Measurements from ENCODE around the gene ABCA3. TPM values are rescaled to one million over a fixed set of nuclear protein-coding genes. Genes with fewer than 3 reads are reported as not detected.

The ABCA3 gene
- total RNA-seq, 2 donors from 2014 or later = 1.3 to 4.6 TPM

- Histone ChIP-seq H3K4me3 (no peak overlapping the region), H3K9me3 (no peaks in the 10 kb centered on the region), H3K27me3 (peaks cover 5% of the 10 kb centered on the region), H3K9ac (ENCODE audit: low read depth in 2 of 2, low read length in 2 of 2) (no peak overlapping the region), H3K4me1 (peaks cover 4% of the 10 kb centered on the region), H3K36me3 (peaks cover 34% of the 10 kb centered on the region), H3K27ac (no peak overlapping the region)
- no peak for DNase-seq
- TF ChIP-seq CTCF (IDR thresholded peaks at IDR 0.05) = no peak
- intact Hi-C loops (cut with DNase I) = no loop called here
Measured at GRCh38 chr16:2231016-2231931, 109.3 kb downstream of the ABCA3 start.

GRCh38 chr16:2230376-2230775 is 110.2 kb downstream of the ABCA3 start:
- no peaks in the 10 kb centered on the region for H3K4me1 ChIP-seq
- intact Hi-C loops (cut with DNase I) = no loop called here
- H3K27ac ChIP-seq = no peak overlapping the region
- no peak overlapping the region for H3K9ac ChIP-seq (ENCODE audit: low read depth in 2 of 2, low read length in 2 of 2)
- no peak for DNase-seq
- TF ChIP-seq CTCF (IDR thresholded peaks at IDR 0.05) = no peak
- H3K4me3 ChIP-seq = no peak overlapping the region
- no peaks in the 10 kb centered on the region for H3K9me3 ChIP-seq
- H3K27me3 ChIP-seq = no peaks in the 10 kb centered on the region
- peaks cover 34% of the 10 kb centered on the region for H3K36me3 ChIP-seq

GRCh38 chr16:2229632-2230250 is 110.8 kb downstream of the ABCA3 start:
- Histone ChIP-seq H3K27ac (no peak overlapping the region), H3K4me3 (no peak overlapping the region), H3K36me3 (peaks cover 32% of the 10 kb centered on the region), H3K27me3 (no peaks in the 10 kb centered on the region), H3K9me3 (no peaks in the 10 kb centered on the region), H3K9ac (ENCODE audit: low read depth in 2 of 2, low read length in 2 of 2) (no peak overlapping the region), H3K4me1 (no peaks in the 10 kb centered on the region)
- TF ChIP-seq CTCF (IDR thresholded peaks at IDR 0.05) = no peak
- no peak for DNase-seq
- intact Hi-C loops (cut with DNase I) = no loop called here

GRCh38 chr16:2229091-2229490 is 111.4 kb downstream of the ABCA3 start:
- no peaks in the 10 kb centered on the region for H3K9me3 ChIP-seq
- no peak for DNase-seq
- no peak overlapping the region for H3K9ac ChIP-seq (ENCODE audit: low read depth in 2 of 2, low read length in 2 of 2)
- TF ChIP-seq CTCF (IDR thresholded peaks at IDR 0.05) = no peak
- no peak overlapping the region for H3K4me3 ChIP-seq
- no peaks in the 10 kb centered on the region for H3K4me1 ChIP-seq
- no peak overlapping the region for H3K27ac ChIP-seq
- intact Hi-C loops (cut with DNase I) = no loop called here
- peaks cover 27% of the 10 kb centered on the region for H3K36me3 ChIP-seq
- H3K27me3 ChIP-seq = no peaks in the 10 kb centered on the region

GRCh38 chr16:2228161-2228824 is 112.2 kb downstream of the ABCA3 start:
- intact Hi-C loops (cut with DNase I) = no loop called here
- Histone ChIP-seq H3K4me3 (no peak overlapping the region), H3K36me3 (peaks cover 26% of the 10 kb centered on the region), H3K9me3 (no peaks in the 10 kb centered on the region), H3K27ac (no peak overlapping the region), H3K27me3 (no peaks in the 10 kb centered on the region), H3K4me1 (no peaks in the 10 kb centered on the region), H3K9ac (ENCODE audit: low read depth in 2 of 2, low read length in 2 of 2) (peak overlapping the region in 1 of 2 donors; percentile 14)
- TF ChIP-seq CTCF (IDR thresholded peaks at IDR 0.05) = no peak
- DNase-seq = no peak
